GM19351 (cell line): ENCODE results near the gene EML6.

Source experiments
- ATAC-seq: cut with Tn5 transposase; IDR thresholded peaks from one replicate; pipeline ENCODE4 v1.9.1; 2021; ENCODE audit warnings: mild to moderate bottlenecking, moderate library complexity; ENCODE audit not compliant: unreplicated experiment

The EML6 gene

DNA sequence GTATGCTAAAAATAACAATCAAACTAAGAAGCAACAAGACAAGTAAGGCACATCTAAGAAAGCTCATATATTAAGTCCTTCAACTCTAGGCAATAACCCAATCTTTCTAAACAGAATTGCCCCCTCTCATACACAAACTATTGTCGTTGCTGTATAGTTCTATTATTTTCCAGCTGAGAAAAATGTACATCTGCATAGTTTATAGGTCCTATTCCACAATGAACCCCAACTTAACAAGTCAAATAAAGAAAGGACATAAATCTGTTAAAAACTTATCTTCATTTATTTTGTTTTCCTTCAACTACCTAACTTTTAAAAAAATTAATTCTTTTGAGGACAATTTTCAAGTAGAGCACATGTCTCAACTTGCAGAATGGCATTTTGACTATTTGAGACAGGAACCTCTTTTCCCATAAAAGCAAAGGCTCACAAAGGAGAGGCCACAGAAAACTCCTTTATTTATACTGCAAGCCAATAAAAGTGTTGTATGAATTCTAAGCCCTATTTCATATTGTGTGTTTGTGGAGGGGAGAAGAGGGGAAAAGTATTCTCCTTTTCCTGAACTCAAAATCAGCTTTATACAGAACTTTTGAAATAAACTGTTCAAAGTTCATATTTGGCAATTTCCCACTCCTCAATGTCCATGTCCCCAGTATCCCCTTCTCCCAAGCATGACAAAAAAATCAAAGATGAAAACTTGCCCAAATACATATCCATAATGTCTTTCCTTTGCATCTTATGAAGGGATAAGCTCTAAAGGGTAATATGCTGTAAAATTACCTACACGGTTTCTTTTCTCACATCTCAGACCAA lies 289.4 kb downstream of the EML6 start:
- no peak for ATAC-seq

DNA sequence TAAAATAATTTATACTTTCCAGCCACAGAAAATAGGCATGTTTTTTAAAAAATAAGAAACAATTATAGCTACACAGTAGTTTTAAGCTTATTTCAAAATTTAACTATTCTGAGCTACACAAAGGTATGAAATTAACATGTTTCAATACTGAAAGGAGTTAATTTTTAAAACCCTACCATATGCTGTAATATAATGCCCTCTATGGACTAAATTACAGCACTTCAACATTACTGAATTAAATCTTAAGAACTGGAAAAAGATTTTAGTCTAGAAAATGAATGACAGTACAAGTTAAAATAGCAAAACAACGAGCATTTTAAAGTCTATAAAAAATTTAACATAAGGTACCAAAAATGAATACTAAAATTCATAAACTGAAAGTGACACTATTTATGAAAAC lies 290.5 kb downstream of the EML6 start:
- no peak for ATAC-seq

DNA sequence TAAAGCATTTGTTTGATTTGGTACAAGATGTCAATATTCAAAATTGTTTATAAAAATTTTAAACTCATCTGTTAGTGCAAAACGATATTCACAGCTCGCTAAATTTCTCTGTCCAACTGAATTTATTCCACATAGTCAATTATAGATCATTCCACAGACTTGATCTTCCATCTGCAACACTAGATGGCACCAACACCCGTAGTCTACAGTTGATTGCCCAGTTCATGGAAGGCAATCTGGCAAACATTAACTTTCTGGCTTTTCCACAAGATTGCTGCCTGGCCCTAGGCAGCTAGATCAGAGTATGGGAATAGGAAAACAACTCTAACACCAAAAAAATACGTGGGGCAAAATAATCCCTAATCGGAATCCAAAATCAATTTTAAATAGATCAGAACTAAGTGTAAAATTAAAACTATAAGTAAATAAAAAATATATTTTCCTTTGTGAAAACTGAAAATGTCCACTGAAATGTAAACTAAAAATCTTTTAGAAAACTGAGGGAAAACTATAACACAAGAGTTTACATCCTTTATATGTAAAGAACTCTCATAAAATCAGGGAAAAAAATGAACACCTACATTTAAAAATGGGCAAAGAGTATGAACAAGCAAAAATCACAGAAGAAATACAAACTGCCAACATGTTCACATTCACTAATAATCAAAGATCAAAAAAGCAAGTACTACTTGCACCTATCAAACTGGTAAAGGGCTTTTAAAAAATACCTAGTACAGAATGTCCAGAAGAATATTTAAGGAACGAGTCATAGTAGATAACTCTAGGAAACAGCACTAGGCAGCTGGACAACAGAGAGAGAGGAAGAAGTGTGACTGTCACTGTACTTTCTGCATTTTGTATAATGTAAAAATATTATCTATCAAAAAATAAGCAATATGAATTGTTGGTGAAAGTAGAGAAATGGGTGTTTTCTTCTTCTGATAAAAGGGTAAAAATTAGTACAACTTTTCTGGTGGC lies 291.8 kb downstream of the EML6 start:
- ATAC-seq, result no peak

DNA sequence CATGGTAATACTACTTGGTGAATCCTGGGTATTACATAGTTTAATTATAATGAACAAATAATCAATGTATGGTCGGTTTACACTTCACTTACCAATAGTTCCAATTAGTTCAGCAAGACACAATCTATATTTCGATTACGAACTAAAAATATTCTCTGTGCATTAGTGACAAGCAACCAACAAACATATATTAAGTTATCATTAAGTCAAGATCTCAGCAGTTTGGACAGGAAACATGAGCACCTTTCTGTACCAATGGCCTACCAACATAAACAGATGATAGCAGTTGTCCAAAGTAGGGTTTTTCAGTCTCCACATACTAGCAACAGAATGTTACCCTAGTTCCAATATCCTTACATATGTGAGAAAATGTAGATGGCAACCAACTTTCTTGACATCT lies 294.0 kb downstream of the EML6 start:
- ATAC-seq, result no peak

DNA sequence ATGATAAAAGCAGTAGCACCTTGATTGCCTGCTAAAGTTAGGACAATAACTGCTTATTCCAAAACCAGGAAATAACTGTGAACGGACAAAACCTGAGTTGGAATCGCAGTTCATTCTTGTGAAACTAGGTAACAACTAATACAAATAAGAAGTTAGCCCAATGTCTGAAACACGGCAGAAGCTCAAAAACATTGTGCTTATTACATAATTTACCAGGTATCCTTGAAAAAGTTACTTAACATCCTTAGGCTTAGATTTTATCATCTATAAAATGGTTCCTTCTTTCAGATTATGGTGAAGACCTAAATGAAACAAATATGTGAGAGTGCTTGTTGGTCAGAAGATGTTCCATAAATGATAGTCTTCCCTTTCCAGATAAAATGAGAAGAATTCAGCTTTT lies 294.4 kb downstream of the EML6 start:
- no peak for ATAC-seq

DNA sequence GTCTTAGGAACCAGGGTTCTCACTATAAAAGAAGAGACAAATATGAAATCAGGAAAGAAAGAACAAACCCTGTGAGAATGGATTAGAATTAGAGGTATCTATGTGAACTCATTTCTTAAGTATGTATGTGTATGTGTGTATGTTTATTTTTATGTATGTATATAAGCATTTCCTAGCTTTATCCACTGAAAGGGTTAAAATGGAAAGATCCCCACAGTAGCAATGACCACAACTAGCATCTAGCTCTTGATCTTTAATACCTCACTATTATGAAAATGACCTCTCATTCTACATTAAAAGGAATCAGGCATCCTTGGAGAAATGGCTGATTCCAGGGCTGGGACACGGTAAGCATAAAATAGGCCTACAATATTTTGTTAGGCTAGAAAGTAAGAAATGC lies 295.2 kb downstream of the EML6 start:
- ATAC-seq, result no peak

DNA sequence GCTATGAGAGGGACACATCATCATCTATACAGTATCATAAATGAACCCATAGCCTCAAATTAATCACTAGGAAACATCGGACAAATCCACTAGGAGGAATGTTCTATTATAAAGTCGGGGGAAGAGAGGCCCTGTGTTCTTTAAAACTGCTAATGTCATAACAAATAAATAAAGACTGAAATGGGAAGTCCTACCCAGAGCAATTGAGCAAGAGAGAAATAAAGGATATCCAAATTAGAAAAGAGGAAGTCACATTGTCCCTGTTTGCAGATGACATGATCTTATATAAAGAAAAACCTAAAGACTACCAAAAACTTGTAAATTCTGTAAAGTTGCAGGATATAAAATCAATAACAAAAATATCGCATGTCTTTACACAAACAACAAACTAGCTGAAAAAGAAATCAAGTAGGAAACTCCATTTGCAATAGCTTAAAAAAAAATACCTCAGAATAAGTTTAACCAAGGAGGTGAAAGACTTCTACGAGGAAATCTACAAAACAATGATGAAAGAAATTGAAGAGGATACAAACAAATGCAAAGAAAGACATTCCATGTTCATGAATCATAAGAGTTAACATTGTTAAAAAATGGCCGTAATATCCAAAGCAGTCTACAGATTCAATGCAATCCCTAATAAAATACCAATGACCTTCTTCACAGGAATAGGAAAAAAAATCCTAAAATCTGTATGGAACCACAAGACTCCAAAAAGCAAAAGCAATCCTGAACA lies 296.2 kb downstream of the EML6 start:
- no peak for ATAC-seq
